Common myeloid progenitor, CD34-positive (primary cell): ENCODE results near the gene EVA1C.

Source experiments
- CTCF ChIA-PET: fragments of 350-600 bp; sonication (Branson Sonifier 250); formaldehyde crosslinking; loops from one replicate; lab custom pipeline; 2021; ENCODE audit warnings: antibody characterized with exemption; lab: Charles Lee
- POLR2A ChIA-PET: fragments of 350-600 bp; sonication (Branson Sonifier 250); formaldehyde crosslinking; loops from one replicate; lab custom pipeline; 2021; ENCODE audit warnings: antibody characterized with exemption; lab: Charles Lee
- DNase-seq, 3 donors: peaks; one replicate each; pipeline versions ENCODE4 v3.0.0 to v3.0.0-alpha.2; 2013
- H3K27ac ChIP-seq, 2 experiments: 1 replicate in 1 of 2; 2 replicates in 1 of 2; pipeline ENCODE4 v1.7.0; 2013; ENCODE audit warnings: inconsistent platforms in 2 of 2, low read length in 2 of 2, mild to moderate bottlenecking in 2 of 2, low read depth in 1 of 2, moderate library complexity in 1 of 2; ENCODE audit not compliant: severe bottlenecking in 2 of 2, insufficient read depth in 1 of 2, poor library complexity in 1 of 2
- H3K27me3 ChIP-seq, 5 experiments: replicated peaks in 2 of 5; 1 replicate in 3 of 5; 2 replicates in 2 of 5; pipeline versions ENCODE4 v1.6.1 to v1.7.0; 2013; ENCODE audit warnings: low read length in 4 of 5, mild to moderate bottlenecking in 2 of 5, moderate library complexity in 2 of 5, inconsistent platforms in 1 of 5; ENCODE audit not compliant: insufficient read depth in 5 of 5, control insufficient read depth in 4 of 5
- H3K36me3 ChIP-seq, 4 experiments: 1 replicate in 2 of 4; 2 replicates in 2 of 4; pipeline versions ENCODE4 v1.6.1 to v1.7.0; 2013; ENCODE audit warnings: low read length in 3 of 4, control low read depth in 1 of 4, mild to moderate bottlenecking in 1 of 4; ENCODE audit not compliant: control insufficient read depth in 4 of 4, insufficient read depth in 4 of 4
- H3K4me1 ChIP-seq, 4 experiments: 1 replicate in 3 of 4; 2 replicates in 1 of 4; pipeline versions ENCODE4 v1.6.1 to v1.7.1; 2013; ENCODE audit warnings: low read length in 3 of 4, mild to moderate bottlenecking in 3 of 4, control low read depth in 1 of 4, inconsistent platforms in 1 of 4, moderate library complexity in 1 of 4; ENCODE audit not compliant: control insufficient read depth in 4 of 4, insufficient read depth in 4 of 4; ENCODE audit errors: control extremely low read depth in 1 of 4
- H3K4me3 ChIP-seq, 7 experiments: 1 replicate in 4 of 7; 2 replicates in 3 of 7; pipeline versions ENCODE4 v1.5.1 to v1.7.0; 2013; ENCODE audit warnings: mild to moderate bottlenecking in 7 of 7, low read length in 6 of 7, moderate library complexity in 6 of 7, inconsistent platforms in 2 of 7, low read depth in 2 of 7, control low read depth in 1 of 7; ENCODE audit not compliant: insufficient read depth in 4 of 7, control insufficient read depth in 1 of 7; ENCODE audit errors: extremely low read depth in 1 of 7
- H3K9me3 ChIP-seq, 5 experiments: 1 replicate in 4 of 5; 2 replicates in 1 of 5; pipeline versions ENCODE4 v1.6.1 to v1.7.1; 2013; ENCODE audit warnings: low read length in 4 of 5, mild to moderate bottlenecking in 2 of 5, inconsistent platforms in 1 of 5, low read depth in 1 of 5, moderate library complexity in 1 of 5; ENCODE audit not compliant: control insufficient read depth in 4 of 5, insufficient read depth in 2 of 5; ENCODE audit errors: control extremely low read depth in 1 of 5
- WGBS: methylation state at CpG from one replicate; pipeline ENCODE4 v1.1.5; 2013; ENCODE audit not compliant: insufficient coverage; 5-methylcytosine and 5-hydroxymethylcytosine counted together

Gene EVA1C

GRCh38 chr21:32380940-32381339 lies 31.6 kb upstream of the EVA1C start:
- no peaks in the 10 kb centered on the region for H3K9me3 ChIP-seq
- ChIA-PET CTCF (no interaction called here), POLR2A (no interaction called here)
- DNase-seq, result no peak
- H3K4me3 ChIP-seq, result no peak overlapping the region
- peaks cover 19 to 80% (median 67%) of the 10 kb centered on the region in 4 experiments for H3K36me3 ChIP-seq
- H3K4me1 ChIP-seq, result no peaks in the 10 kb centered on the region
- WGBS, result 94% methylated on average over 3 of the region's 4 CpGs
- no peaks in the 10 kb centered on the region for H3K27me3 ChIP-seq
- H3K27ac ChIP-seq, result no peak overlapping the region

- H3K27ac ChIP-seq, result no peak overlapping the region
- no peaks in the 10 kb centered on the region for H3K9me3 ChIP-seq
- DNase-seq, result no peak
- no peaks in the 10 kb centered on the region for H3K27me3 ChIP-seq
- 96% methylated on average over 5 of the region's 6 CpGs for WGBS
- POLR2A ChIA-PET, result no interaction called here
- no peak overlapping the region for H3K4me3 ChIP-seq
- no peaks in the 10 kb centered on the region for H3K4me1 ChIP-seq
- CTCF ChIA-PET, result no interaction called here
- H3K36me3 ChIP-seq, result peaks cover 19 to 82% (median 64%) of the 10 kb centered on the region in 4 experiments
These were observed 30.9 kb upstream of the EVA1C start for GRCh38 chr21:32381571-32381970.

GRCh38 chr21:32382108-32382644 lies 30.3 kb upstream of the EVA1C start:
- no peaks in the 10 kb centered on the region for H3K4me1 ChIP-seq
- ChIA-PET POLR2A (no interaction called here), CTCF (no interaction called here)
- H3K27me3 ChIP-seq, result no peaks in the 10 kb centered on the region
- no peak overlapping the region for H3K27ac ChIP-seq
- WGBS, result 98% methylated on average over 4 of the region's 10 CpGs
- peaks cover 19 to 80% (median 63%) of the 10 kb centered on the region in 4 experiments for H3K36me3 ChIP-seq
- DNase-seq, result no peak
- no peak overlapping the region for H3K4me3 ChIP-seq
- no peaks in the 10 kb centered on the region for H3K9me3 ChIP-seq

GRCh38 chr21:32383812-32384211 lies 28.7 kb upstream of the EVA1C start:
- Histone ChIP-seq H3K4me3 (no peak overlapping the region), H3K27me3 (no peaks in the 10 kb centered on the region), H3K27ac (no peak overlapping the region), H3K9me3 (no peaks in the 10 kb centered on the region), H3K4me1 (no peaks in the 10 kb centered on the region), H3K36me3 (peaks cover 21 to 76% (median 57%) of the 10 kb centered on the region in 4 experiments)
- no peak for DNase-seq
- POLR2A ChIA-PET, result no interaction called here
- CTCF ChIA-PET, result interaction anchor here (1.3 to 2.4 kb wide), 3 partner anchors 9 to 217 kb away, joined by 3 to 6 read pairs (median 3); partner anchors contain the start of gene URB1
- WGBS, result 96% methylated on average over 5 of the region's 6 CpGs

GRCh38 chr21:32386195-32386870 lies 26.2 kb upstream of the EVA1C start:
- Histone ChIP-seq H3K27me3 (no peaks in the 10 kb centered on the region), H3K27ac (no peak overlapping the region), H3K36me3 (peaks cover 13 to 62% (median 43%) of the 10 kb centered on the region in 4 experiments), H3K4me1 (peaks cover 0 to 2% (median 1%) of the 10 kb centered on the region in 4 experiments), H3K4me3 (no peak overlapping the region), H3K9me3 (no peaks in the 10 kb centered on the region)
- DNase-seq, result no peak
- whole genome bisulfite sequencing, result 100% methylated on average over 1 of the region's 6 CpGs
- ChIA-PET CTCF (interaction anchor here (1.1 kb wide), 1 partner anchor 14 kb away, joined by 3 read pairs; no protein-coding TSS in a partner anchor), POLR2A (interaction anchor here (0.5 kb wide), 1 partner anchor 114 kb away, joined by 3 read pairs; no protein-coding TSS in a partner anchor)

- Histone ChIP-seq H3K4me3 (no peak overlapping the region), H3K27ac (no peak overlapping the region), H3K36me3 (peaks cover 13 to 57% (median 36%) of the 10 kb centered on the region in 4 experiments), H3K27me3 (no peaks in the 10 kb centered on the region), H3K4me1 (peaks cover 4 to 10% (median 9%) of the 10 kb centered on the region in 4 experiments), H3K9me3 (no peaks in the 10 kb centered on the region)
- DNase-seq, result no peak
- ChIA-PET CTCF (no interaction called here), POLR2A (interaction anchor here (0.5 kb wide), 1 partner anchor 113 kb away, joined by 3 read pairs; no protein-coding TSS in a partner anchor)
- 94% methylated on average over 3 of the region's 8 CpGs for WGBS
These were observed 25.4 kb upstream of the EVA1C start for GRCh38 chr21:32387151-32387550.

- H3K27ac ChIP-seq, result no peak overlapping the region
- H3K9me3 ChIP-seq, result no peaks in the 10 kb centered on the region
- H3K4me1 ChIP-seq, result peaks cover 7 to 17% (median 15%) of the 10 kb centered on the region in 4 experiments
- no peak for DNase-seq
- CTCF ChIA-PET, result no interaction called here
- peaks cover 6 to 46% (median 25%) of the 10 kb centered on the region in 4 experiments for H3K36me3 ChIP-seq
- WGBS, result 97% methylated on average over 8 of the region's 9 CpGs
- H3K27me3 ChIP-seq, result no peaks in the 10 kb centered on the region
- H3K4me3 ChIP-seq, result no peak overlapping the region
- POLR2A ChIA-PET, result no interaction called here
These were observed 24.2 kb upstream of the EVA1C start for GRCh38 chr21:32388306-32388705.
